ENCODE data around the gene GPX6. TPM values are rescaled to one million over a fixed set of nuclear protein-coding genes. Genes with fewer than 3 reads are reported as not detected.
"Not testable (repeated sequence)": the region's sequence is repeated elsewhere in the genome, so short reads cannot be mapped to it uniquely, and the experiment has no call there.

The GPX6 gene
- total RNA-seq, 1 donor from 2014 or later, result not detected

DNA sequence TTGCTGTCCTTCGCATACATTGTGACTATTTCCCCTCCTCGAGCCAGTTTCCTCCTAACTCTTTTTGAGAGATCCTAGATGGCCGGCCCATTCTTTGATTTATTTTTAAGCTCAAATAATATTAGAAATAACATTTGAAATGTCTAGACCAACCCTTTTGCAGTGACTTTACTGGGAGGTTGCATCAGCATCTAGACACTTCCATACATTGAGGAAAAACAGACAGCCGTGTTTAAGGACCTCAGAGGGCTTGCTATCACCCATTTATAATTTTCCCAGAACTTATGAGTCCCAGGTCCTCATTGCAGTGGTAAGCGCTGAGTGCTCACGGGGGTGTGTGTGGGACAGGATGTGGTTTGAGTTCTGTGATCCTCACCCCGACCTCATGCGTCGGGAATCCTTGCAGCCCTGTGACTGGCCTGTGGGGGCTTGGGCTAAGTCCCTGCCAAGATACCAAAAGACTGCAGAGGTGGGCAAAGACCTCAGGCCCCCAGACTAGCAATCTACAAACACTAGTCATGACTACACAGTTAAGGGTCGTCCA lies 10.0 kb upstream of the GPX6 start, which contains the start of gene GPX5:
GPX5 (plus strand) TSS at position 386 of the 544 bp plus-strand sequence; CDS start at position 519, 133 bp downstream.
- DNase-seq (ENCODE audit: low spot score), result no peak

DNA sequence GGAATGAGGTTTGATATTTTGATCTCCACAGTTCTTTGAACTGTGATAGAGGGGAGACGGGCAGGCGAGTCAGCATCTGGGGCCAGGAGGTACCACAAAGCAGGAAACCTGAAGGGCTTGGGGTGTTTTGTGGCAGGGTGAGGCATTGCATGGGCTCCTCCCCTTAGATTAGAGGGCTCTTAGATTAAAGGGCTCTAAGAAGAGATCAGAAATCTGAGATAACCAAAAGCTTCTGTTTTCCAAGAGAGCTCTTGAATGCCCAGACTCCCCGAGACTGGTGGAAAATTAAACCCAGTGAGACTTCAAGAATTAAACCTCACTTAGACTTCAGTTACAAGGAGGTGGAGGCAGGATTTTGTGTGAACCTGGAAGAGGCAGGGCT lies 7.6 kb upstream of the GPX6 start:
- DNase-seq (ENCODE audit: low spot score), result no peak

DNA sequence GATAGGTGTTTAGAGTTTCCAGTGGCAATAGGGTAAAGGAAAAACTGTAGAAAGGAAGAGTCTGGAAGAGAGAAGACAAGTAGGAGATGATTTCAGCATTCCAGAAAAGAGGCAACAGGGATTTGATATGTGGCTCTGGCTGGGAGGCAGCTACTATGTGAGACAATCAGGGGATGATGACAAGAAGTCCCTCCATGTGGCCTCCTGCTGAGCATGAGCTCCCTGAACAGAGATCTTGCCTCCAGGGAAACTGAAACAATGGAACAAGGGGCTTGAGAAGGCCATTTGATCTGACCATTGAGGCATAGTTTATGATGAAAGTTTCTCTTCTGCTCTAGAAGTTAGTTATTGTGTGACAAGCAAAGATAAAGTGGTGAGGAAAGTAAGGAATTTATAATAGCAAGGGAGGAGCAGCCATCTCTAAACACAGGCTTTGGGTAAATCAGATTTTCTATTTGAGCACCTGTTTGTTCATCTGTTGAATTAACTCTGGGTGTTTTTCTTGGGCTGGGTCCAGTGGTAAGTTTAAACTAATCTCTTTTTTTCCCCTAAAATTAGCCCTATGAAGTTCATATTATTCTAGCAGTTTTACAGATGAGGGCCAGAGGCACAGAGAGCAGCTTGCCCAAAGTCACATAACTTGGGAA lies 7.1 kb upstream of the GPX6 start:
- DNase-seq (ENCODE audit: low spot score), result no peak

DNA sequence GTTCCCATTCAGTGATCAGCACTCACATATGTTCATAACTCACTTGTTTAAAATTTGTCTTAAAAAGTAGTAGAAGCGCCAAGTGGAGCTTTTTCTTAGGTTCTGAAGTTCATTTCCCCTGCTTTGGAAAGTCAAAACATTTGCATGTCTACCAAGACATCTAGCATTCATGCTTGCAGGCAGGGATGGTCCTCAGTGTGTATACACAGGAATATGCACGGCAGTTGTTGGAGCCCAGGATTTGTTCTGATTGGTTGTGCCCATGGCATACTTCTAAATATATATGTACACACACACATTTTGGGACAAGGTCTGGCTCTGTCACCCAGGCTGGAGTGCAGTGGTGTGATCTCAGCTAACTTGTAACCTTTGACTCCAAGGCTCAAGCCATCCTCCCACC lies 2.4 kb upstream of the GPX6 start:
- DNase-seq (ENCODE audit: low spot score), result no peak

DNA sequence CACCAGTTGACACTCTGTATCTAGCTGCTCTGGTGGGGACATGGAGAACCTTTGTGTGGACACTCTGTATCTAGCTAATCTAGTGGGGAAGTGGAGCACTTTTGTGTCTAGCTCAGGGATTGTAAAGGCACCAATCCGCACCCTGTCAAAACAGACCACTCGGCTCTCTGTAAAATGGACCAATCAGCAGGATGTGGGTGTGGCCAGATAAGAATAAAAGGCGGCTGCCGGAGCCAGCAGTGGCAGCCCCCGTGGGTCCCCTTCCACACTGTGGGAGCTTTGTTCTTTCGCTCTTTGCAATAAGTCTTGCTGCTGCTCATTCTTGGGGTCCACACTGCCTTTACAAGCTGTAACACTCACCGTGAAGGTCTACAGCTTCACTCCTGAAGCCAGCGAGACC lies 3.2 kb downstream of the GPX6 start:
- not testable (repeated sequence) for DNase-seq (ENCODE audit: low spot score)

DNA sequence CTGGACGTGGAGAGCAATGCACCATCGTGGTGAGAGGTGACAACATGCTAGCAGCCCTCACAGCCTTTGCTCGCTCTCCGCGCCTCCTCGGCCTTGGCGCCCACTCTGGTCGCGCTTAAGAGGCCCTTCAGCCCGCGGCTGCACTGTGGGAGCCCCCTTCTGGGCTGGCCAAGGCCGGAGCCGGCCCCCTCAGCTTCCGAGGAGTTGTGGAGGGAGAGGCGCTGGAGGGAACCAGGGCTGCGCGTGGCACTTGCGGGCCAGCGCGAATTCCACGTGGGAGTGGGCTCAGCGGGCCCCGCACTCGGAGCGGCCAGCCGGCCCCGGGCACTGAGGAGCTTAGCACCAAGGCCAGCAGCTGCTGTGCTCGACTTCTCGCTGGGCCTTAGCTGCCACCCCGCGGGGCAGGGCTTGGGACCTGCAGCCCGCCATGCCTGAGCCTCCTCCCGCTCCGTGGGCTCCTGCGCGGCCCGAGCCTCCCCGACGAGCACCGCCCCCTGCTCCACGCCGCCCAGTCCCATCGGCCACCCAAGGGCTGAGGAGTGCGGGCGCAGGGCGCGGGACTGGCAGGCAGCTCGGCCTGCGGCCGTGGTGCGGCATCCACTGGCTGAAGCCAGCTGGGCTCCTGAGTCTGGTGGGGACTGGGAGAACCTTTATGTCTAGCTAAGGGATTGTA lies 3.8 kb downstream of the GPX6 start:
- no peak for DNase-seq (ENCODE audit: low spot score)

DNA sequence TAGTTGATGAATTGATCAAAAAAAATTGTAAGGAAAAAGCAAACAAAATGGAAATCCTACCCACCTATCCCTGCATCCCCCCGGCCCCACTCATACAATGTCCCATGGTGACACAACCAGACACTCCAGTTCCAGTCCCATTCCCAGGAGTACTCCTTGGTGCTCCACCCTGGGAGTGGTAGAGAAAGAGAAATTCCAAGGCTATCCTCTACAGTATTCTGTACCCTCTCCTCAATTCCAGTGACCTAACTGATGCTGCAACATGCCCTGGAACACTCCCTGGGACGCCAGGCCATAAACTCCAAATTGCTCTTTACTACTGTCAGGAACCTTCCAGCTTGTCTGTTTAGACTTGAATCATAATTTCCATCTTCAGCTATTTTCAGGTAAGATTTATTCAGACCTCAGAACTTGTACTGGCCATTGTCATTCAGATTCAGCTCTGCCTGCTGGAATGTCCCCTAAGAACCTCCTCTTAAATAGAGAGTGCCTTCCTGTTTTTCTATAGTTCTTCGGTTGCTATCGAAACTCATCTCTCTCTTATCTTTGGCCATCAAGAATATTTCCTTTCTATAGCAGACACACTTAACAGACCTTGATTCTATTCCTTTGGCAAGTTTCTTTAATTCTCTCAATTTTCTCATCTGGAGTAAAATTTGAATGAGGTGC lies 8.7 kb downstream of the GPX6 start:
- DNase-seq (ENCODE audit: low spot score), result no peak

DNA sequence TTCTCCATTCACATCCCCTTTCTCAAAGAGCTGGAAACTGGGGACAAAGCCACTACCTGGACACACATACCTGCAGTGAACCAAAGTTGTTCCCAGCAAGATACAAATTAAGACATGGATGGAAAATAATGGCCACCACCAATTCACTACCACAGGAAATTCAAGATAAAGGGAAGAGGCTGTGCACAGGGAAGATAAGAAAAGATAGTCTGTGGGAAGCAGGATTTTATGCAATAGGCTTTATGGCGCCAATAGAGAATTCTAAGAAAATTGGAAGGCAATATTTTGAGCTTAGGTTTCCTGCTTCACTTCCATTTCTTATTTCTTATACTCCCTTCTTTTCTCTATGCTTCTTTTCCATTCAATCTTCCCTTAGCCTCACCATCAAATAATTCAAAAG lies 9.9 kb downstream of the GPX6 start:
- no peak for DNase-seq (ENCODE audit: low spot score)

DNA sequence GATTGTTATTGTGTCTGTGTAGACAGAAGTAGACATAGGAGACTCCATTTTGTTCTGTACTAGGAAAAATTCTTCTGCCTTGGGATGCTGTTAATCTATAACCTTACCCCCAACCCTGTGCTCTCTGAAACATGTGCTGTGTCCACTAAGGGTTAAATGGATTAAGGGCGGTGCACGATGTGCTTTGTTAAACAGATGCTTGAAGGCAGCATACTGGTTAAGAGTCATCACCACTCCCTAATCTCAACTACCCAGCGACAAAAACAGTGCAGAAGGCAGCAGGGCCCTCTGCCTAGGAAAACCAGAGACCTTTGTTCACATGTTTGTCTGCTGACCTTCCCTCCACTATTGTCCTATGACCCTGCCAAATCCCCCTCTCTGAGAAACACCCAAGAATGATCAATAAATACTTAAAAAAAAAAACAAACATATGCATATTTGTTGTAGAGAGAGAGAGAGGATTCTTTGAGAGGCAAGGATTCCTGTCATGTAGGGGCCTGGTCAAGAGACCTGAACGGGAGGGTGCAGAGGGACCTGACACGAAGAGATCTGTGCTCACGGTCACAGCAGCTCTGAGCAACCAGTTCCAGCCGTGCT lies 12.8 kb downstream of the GPX6 start:
- DNase-seq (ENCODE audit: low spot score), result not testable (repeated sequence)

DNA sequence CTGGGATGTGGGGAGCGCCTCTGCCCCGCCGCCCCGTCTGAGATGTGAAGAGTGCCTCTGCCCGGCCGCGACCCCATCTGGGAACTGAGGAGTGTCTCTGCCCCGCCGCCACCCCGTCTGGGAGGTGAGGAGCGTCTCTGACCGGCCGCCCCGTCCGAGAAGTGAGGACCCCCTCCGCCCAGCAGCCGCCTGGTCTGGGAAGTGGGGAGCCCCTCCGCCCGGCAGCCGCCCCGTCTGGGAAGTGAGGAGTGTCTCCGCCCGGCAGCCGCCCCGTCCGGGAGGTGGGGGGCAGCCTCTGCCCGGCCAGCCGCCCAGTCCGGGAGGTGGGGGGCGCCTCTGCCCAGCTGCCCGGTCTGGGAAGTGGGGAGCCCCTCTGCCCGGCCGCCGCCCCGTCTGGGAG lies 13.5 kb downstream of the GPX6 start:
- DNase-seq (ENCODE audit: low spot score), result not testable (repeated sequence)

DNA sequence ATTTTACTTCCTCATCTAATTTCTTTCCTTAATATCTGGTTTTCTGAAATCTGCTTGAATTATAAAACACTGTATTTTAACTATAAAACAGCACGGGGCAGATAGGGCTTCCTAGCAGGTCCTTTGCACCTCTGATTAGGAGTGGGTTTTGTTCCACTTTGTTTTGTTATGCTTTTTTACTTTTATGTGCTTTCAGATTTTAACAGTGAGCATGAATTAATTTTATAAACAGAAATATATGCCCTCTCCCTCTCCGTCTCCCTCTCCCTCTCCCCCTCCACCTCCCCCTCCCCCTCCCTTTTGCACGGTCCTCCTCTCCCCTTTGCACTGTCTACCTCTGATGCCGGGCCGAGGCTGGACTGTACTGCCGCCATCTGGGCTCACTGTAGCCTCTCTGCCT lies 14.3 kb downstream of the GPX6 start:
- DNase-seq (ENCODE audit: low spot score), result no peak

DNA sequence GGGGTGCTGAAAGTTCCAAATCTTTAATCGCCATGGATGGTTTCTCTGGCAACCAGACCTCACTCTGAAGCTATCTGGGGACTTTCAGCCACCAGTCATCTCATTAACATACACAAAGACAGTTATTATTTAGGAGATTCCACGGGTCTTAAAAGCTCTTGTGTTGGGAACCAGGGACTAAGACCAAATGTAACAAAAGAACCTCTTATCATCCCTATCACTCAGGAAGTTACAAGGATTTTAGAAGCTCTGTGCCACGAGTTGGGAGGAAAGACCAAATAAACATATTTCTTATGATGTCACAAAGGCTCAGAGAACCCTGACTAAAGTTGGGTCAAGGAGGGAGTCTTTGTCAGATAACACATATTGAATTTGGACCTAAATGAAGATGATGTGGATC lies 17.7 kb downstream of the GPX6 start:
- no peak for DNase-seq (ENCODE audit: low spot score)

DNA sequence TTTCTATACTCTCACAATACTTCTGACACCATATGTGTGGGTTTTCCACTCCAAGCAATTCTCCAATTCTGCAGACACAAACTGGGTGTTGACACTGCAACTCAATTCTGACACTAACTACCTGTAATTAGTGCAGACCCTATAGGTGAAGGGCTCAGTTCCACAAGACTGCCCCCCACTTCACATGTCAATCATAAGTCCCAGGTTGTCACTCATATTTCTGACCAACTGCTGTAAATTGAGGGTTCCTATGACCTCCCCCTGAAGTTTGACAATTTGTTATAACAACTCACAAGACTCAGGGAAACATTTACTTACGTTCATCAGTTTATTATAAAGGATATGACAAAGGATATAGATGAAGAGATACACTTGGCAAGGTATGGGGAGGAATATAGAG lies 18.3 kb downstream of the GPX6 start:
- no peak for DNase-seq (ENCODE audit: low spot score)

DNA sequence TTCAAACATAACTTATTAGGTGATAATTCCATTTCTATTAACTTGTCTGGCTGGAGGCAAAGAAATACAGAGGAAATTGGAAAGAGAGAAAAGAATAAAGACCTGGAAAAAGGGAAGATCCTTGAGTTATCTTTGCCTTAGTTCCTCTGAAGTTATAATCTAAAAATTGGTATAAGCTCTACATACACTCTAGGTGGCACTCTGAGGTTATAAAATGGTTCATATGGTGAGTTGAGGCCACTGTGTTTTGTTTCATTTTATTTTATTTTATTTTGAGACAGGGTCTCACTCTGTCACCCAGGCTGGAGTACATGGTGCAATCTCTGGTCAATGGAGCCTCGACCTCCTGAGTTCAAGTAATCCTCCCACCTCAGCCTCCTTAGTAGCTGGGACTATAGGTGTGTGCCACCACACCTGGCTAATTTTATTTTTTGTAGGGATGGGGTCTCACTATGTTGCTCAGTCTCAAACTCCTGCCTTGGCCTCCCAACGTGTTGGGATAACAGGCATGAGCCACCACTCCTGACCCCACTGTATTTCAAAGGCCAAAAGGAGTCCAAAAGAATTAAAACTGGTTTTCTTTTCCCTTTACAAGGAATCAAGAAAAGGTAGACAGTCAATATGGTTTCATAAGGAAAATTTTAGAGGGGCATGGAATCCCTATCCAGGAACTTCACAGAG lies 19.4 kb downstream of the GPX6 start:
- no peak for DNase-seq (ENCODE audit: low spot score)

DNA sequence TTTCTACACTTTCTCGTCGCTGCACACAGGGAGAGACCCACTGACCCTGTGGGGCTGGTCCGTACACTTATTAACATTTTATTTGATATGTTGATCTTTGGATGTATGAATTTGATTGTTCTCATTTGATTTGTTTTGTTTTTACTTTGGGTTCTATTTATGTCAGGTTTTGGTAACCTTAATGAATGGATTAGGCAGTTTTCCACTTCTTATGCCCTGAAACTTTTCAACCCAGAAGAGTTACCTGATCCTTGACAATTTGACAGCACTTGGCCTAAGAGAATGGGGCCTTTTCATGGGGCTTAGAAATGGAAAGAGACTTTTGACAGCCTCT lies 23.6 kb downstream of the GPX6 start:
- DNase-seq (ENCODE audit: low spot score), result no peak

DNA sequence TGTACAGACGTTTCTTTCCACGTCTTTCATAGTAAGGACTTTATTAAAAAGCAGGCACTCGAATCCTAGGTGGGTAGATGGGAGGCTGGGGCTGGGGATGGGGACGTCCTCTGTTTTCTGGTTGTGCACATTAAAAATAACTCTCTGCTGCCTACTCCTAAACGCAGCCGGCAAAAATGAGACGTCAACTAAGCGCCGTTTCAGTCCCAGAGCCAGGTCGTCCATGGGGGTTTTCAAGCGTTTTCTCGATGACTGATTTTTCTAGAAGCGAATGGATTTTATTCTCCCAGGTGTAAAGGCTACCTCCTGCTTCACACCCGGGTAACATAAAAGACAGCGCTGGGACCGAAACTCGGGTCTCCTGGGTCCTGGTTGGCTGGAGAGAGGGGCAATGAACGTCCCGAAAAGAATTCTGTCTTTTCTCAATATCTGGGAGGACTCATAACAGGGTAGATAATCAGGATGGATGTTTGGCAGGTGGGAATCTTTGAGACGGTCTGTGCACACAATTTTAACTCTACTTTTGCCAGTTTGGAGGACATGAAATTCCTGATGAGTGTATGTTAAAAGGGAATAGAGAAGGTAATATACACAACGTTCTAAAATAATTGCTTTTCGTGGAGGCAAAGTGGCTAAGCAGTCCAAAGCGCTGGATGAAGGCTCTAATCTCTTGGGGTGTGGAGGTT lies 25.2 kb downstream of the GPX6 start:
- DNase-seq (ENCODE audit: low spot score), result no peak

DNA sequence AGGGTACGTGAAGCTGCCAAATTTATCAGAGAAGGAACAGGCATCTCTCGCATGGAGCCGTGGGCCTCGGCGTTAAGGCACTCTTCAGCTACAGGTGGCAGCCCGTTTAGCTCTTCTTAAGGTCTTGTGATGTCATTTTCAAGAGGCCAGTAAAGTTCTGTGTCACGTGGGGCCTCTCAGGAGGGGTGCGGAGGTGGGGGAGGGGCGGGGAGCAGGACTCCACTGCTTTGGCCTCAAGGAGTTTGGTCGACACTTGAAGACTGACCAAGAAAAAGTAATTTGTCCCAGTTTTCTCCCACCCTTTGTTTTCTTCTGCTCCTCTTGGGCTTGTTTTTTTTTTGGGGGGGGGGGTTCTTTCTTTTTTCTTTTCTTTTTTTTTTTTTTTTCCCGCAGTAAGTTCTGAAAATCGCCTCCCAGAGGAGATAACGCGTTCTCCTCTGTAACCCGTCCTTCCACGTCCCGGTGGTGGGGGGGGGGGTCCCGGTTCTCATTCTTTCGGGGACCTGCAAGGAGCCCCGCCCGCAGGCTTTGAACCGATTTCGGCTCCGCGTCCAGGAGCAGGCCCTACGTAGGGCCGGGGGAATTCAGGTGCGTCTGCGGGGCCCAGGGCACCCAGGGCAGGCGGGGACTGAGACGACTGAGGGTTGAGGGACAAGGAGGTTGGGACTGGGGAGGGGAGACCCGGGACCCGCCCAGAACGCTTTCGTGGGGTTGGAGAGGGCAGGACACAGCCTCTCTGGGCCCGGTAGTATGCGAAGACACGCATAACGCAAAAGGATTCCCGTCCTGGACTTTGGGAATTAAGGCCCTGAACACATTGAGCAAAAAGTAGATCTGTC lies 26.0 kb downstream of the GPX6 start:
- peak; percentile 16 for DNase-seq (ENCODE audit: low spot score)

DNA sequence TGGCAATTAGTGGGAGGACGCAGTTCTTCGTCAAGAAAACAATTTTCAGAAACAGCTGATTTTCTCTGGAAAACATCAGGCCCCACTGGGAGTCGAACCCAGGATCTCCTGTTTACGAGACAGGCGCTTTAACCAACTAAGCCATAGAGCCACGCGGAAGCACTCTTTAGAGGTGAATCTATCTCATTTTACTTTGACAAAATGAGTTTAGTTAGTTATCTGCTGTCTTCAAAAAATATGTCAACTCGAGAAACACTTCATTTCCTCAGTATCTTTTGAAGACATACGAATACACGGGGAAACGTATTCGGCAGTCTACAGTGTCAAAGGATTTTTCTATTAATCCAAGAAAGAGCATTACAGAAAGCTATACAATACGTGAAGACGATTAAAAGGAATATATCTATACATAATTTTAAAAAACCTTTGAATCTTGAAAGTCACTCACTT lies 26.7 kb downstream of the GPX6 start:
- DNase-seq (ENCODE audit: low spot score), result no peak

DNA sequence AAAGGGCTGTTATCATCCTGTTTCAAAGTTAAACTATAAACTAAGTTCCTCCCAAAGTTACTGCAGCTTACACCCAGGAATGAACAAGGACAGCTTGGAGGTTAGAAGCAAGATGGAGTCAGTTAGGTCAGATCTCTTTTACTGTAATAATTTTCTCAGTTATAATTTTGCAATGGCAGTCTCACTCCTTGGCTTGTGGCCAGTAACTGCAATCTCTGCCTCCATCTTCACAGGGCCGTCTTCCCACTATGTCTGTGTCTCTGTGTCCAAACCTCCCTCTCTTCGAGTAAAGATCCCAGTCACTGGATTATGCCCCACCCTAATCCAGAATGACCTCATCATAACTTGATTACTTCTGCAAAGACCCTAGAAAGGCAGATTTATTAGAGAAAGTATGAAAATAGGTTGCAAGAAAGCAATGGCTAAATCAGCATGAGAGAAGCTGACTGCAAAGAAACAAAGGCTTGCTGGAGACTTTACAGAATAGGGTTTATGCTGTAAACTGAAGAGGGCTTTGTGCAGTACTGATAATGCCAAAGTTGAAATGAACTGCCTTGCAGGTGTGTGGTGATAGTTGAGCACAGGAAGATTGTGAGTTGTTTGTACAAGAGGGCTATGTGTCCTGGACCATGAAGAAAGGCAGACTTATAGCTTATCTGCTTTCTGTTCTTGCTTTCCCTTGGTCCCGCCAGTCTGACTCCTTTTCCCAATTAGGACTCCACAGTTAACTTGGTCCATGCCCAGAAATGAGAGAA lies 28.4 kb downstream of the GPX6 start:
- no peak for DNase-seq (ENCODE audit: low spot score)

DNA sequence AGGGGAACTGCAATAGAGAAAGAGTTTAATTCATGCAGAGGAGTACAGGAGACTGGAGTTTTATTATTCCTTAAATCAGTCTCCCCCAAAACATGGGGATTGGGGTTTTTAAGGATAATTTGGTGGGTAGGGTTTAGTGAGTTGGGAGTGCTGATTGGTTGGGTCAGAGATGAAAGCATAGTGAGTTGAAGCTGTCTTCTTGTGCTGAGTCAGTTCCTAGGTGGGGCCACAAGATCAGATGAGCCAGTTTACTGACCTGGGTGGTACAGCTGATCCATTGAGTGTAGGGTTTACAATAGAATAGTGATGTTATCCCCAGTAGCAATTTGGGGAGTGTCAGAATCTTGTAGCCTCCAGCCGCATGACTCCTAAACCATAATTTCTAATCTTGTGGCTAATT lies 29.1 kb downstream of the GPX6 start:
- DNase-seq (ENCODE audit: low spot score), result no peak
